Astrocyte (in vitro differentiated cells and primary cell): ENCODE results near the gene TWSG1. TPM values are rescaled to one million over a fixed set of nuclear protein-coding genes. Genes with fewer than 3 reads are reported as not detected.
"Not testable (repeated sequence)": the region's sequence is repeated elsewhere in the genome, so short reads cannot be mapped to it uniquely, and the experiment has no call there.

Source experiments
- DNase-seq: peaks from one replicate; pipeline ENCODE4 v3.0.0-alpha.2; 2010; ENCODE audit warnings: low read depth
- FAIRE-seq: peaks from 2 replicates; lab custom pipeline; 2011; peaks lifted over from hg19 to GRCh38; lab: Jason Lieb, UNC
- H2AFZ ChIP-seq: 2 replicates; pipeline ENCODE4 v1.6.0; 2012; ENCODE audit warnings: low read depth, low read length, inconsistent platforms
- H3K27ac ChIP-seq: 2 replicates; pipeline ENCODE4 v1.5.1; 2011; ENCODE audit warnings: low read depth, low read length, inconsistent platforms
- H3K27me3 ChIP-seq: 2 replicates; pipeline ENCODE4 v1.6.0; 2011; ENCODE audit warnings: low read length, inconsistent platforms; ENCODE audit not compliant: insufficient read depth
- H3K36me3 ChIP-seq: 2 replicates; pipeline ENCODE4 v1.5.1; 2011; ENCODE audit warnings: low read length, inconsistent platforms; ENCODE audit not compliant: insufficient read depth
- H3K4me1 ChIP-seq: 2 replicates; pipeline ENCODE4 v1.5.1; 2011; ENCODE audit warnings: low read length, inconsistent platforms; ENCODE audit not compliant: insufficient read depth
- H3K4me2 ChIP-seq: 2 replicates; pipeline ENCODE4 v1.6.0; 2012; ENCODE audit warnings: low read length, inconsistent platforms
- H3K4me3 ChIP-seq: 2 replicates; pipeline ENCODE4 v1.5.1; 2011; ENCODE audit warnings: low read depth, mild to moderate bottlenecking, low read length, inconsistent platforms; ENCODE audit not compliant: insufficient read depth
- H3K79me2 ChIP-seq: 2 replicates; pipeline ENCODE4 v1.6.0; 2012; ENCODE audit warnings: mild to moderate bottlenecking, low read length, inconsistent platforms; ENCODE audit not compliant: insufficient read depth
- H3K9ac ChIP-seq: 2 replicates; pipeline ENCODE4 v1.6.0; 2012; ENCODE audit warnings: mild to moderate bottlenecking, low read length, inconsistent platforms
- H3K9me3 ChIP-seq: 2 replicates; pipeline ENCODE4 v1.5.1; 2012; ENCODE audit warnings: low read depth, mild to moderate bottlenecking, low read length, inconsistent platforms; ENCODE audit not compliant: insufficient read depth
- H4K20me1 ChIP-seq: 2 replicates; pipeline ENCODE4 v1.6.0; 2012; ENCODE audit warnings: low read length, inconsistent platforms; ENCODE audit not compliant: insufficient read depth
- H3K27ac Mint-ChIP-seq: one replicate; pipeline ENCODE4 v1.8.0; 2021; ENCODE audit warnings: mild to moderate bottlenecking, mixed read lengths; ENCODE audit not compliant: unreplicated experiment
- H3K27me3 Mint-ChIP-seq: one replicate; pipeline ENCODE4 v1.8.0; 2021; ENCODE audit warnings: low read depth, mixed read lengths; ENCODE audit not compliant: unreplicated experiment
- H3K36me3 Mint-ChIP-seq: one replicate; pipeline ENCODE4 v1.8.0; 2021; ENCODE audit warnings: low read depth, mixed read lengths; ENCODE audit not compliant: unreplicated experiment
- H3K4me1 Mint-ChIP-seq: one replicate; pipeline ENCODE4 v1.8.0; 2021; ENCODE audit warnings: low read depth, mixed read lengths; ENCODE audit not compliant: unreplicated experiment
- H3K4me3 Mint-ChIP-seq: one replicate; pipeline ENCODE4 v1.8.0; 2021; ENCODE audit warnings: mild to moderate bottlenecking, moderate library complexity, mixed read lengths; ENCODE audit not compliant: unreplicated experiment
- H3K9me3 Mint-ChIP-seq: one replicate; pipeline ENCODE4 v1.8.0; 2021; ENCODE audit warnings: mild to moderate bottlenecking, mixed read lengths; ENCODE audit not compliant: unreplicated experiment
- CTCF ChIP-seq: IDR thresholded peaks from 2 replicates; pipeline ENCODE4 v1.5.1; 2011; ENCODE audit warnings: low read depth, mild to moderate bottlenecking, inconsistent platforms, low read length, moderate library complexity; ENCODE audit not compliant: insufficient read depth
- EZH2 ChIP-seq: IDR thresholded peaks from 2 replicates; pipeline ENCODE4 v1.6.1; 2012; ENCODE audit warnings: mild to moderate bottlenecking, low read length, inconsistent platforms; ENCODE audit not compliant: insufficient read depth
- total RNA-seq: library from RNA; stranded (reverse); gene quantifications from 2 replicates; pipeline ENCODE4 v1.2.1, GENCODE V29; 2021

The TWSG1 gene
- total RNA-seq, 1 donor from 2014 or later, result 48.4 TPM

- Mint-ChIP-seq H3K4me1 (no peaks in the 10 kb centered on the region), H3K27me3 (no peaks in the 10 kb centered on the region), H3K36me3 (peaks cover 5% of the 10 kb centered on the region), H3K27ac (no peak overlapping the region), H3K9me3 (peaks cover 11% of the 10 kb centered on the region), H3K4me3 (peak overlapping the region; percentile 8)
- DNase-seq, result no peak
- no peak for FAIRE-seq
- H3K27ac ChIP-seq, result no peak overlapping the region
- no peaks in the 10 kb centered on the region for H3K79me2 ChIP-seq
- H3K4me2 ChIP-seq, result no peak overlapping the region
- H3K36me3 ChIP-seq, result no peaks in the 10 kb centered on the region
- no peak overlapping the region for H3K4me3 ChIP-seq
- no peaks in the 10 kb centered on the region for H3K9me3 ChIP-seq
- TF ChIP-seq EZH2, result no peak
- no peak for TF ChIP-seq CTCF
- H3K27me3 ChIP-seq, result no peaks in the 10 kb centered on the region
- H2AFZ ChIP-seq, result no peak overlapping the region
- H4K20me1 ChIP-seq, result no peaks in the 10 kb centered on the region
- no peaks in the 10 kb centered on the region for H3K4me1 ChIP-seq
- H3K9ac ChIP-seq, result no peak overlapping the region
Measured at GRCh38 chr18:9447334-9447733, 112.8 kb downstream of the TWSG1 start.

GRCh38 chr18:9449600-9450414 is 115.2 kb downstream of the TWSG1 start:
- no peaks in the 10 kb centered on the region for H3K9me3 ChIP-seq
- no peaks in the 10 kb centered on the region for H4K20me1 ChIP-seq
- Mint-ChIP-seq H3K27me3 (no peaks in the 10 kb centered on the region), H3K36me3 (peaks cover 5% of the 10 kb centered on the region), H3K4me3 (no peak overlapping the region), H3K9me3 (peaks cover 15% of the 10 kb centered on the region), H3K4me1 (no peaks in the 10 kb centered on the region), H3K27ac (no peak overlapping the region)
- no peaks in the 10 kb centered on the region for H3K36me3 ChIP-seq
- H2AFZ ChIP-seq, result no peak overlapping the region
- DNase-seq (no peak), FAIRE-seq (no peak)
- no peak overlapping the region for H3K4me2 ChIP-seq
- H3K27me3 ChIP-seq, result no peaks in the 10 kb centered on the region
- H3K79me2 ChIP-seq, result no peaks in the 10 kb centered on the region
- no peak overlapping the region for H3K4me3 ChIP-seq
- no peak overlapping the region for H3K9ac ChIP-seq
- no peaks in the 10 kb centered on the region for H3K4me1 ChIP-seq
- no peak overlapping the region for H3K27ac ChIP-seq
- TF ChIP-seq EZH2 (no peak), CTCF (no peak)

- H3K9me3 ChIP-seq, H2AFZ ChIP-seq, H3K27me3 ChIP-seq, DNase-seq, H3K4me1 Mint-ChIP-seq, H3K9ac ChIP-seq, H3K27ac ChIP-seq, H4K20me1 ChIP-seq, H3K4me1 ChIP-seq, H3K27me3 Mint-ChIP-seq, H3K4me3 ChIP-seq, H3K4me3 Mint-ChIP-seq, H3K79me2 ChIP-seq, H3K36me3 Mint-ChIP-seq, H3K27ac Mint-ChIP-seq, FAIRE-seq, H3K4me2 ChIP-seq, H3K36me3 ChIP-seq: not testable (repeated sequence)
- H3K9me3 Mint-ChIP-seq, result peaks cover 19% of the 10 kb centered on the region
Measured at GRCh38 chr18:9450920-9451319, 116.3 kb downstream of the TWSG1 start.

Other genes with a start within 250 kb of the TWSG1 start
- 120 and 128 TPM in 2 replicates for gene NDUFV2, start 232.1 kb upstream of the TWSG1 start, total RNA-seq
- 24.4 and 28.1 TPM in 2 replicates for gene ANKRD12, start 198.0 kb upstream of the TWSG1 start, total RNA-seq
- 57.5 and 57.7 TPM in 2 replicates for gene RALBP1, start 140.7 kb downstream of the TWSG1 start, total RNA-seq